H1 (cell line): ENCODE measurements around the gene CASKIN2.

ENCODE experiments used
- ATF2 ChIP-seq: IDR thresholded peaks from 2 replicates; pipeline ENCODE4 v1.6.1; 2012; ENCODE audit warnings: low read length, inconsistent platforms
- BRCA1 ChIP-seq: IDR thresholded peaks from 2 replicates; pipeline ENCODE4 v1.6.1; 2012; ENCODE audit warnings: low read depth, low read length, improper control_type of control experiment
- CBX8 ChIP-seq: fragments of 300-800, 300-1000 bp; sonication (generic); IDR thresholded peaks from 2 replicates; pipeline ENCODE4 v1.7.1; 2016; ENCODE audit warnings: low read depth, low read length, borderline replicate concordance
- CTCF ChIP-seq, 3 experiments: IDR thresholded peaks; 1 replicate in 2 of 3; 2 replicates in 1 of 3; pipeline versions ENCODE4 v1.5.1 to v1.6.1; 2011; ENCODE audit warnings: low read length in 3 of 3, mild to moderate bottlenecking in 3 of 3, inconsistent platforms in 2 of 3, low read depth in 1 of 3, moderate library complexity in 1 of 3; ENCODE audit not compliant: insufficient read depth in 1 of 3; ENCODE audit errors: control extremely low read depth in 1 of 3
- GABPA ChIP-seq: IDR thresholded peaks from 2 replicates; pipeline ENCODE4 v1.6.1; 2011; ENCODE audit warnings: mild to moderate bottlenecking, low read length, moderate library complexity, borderline replicate concordance; ENCODE audit not compliant: insufficient read depth
- HDAC2 ChIP-seq, 2 experiments: fragments of 300-600 bp in 1 of 2; sonication (generic) in 1 of 2; IDR thresholded peaks; 2 replicates each; pipeline ENCODE4 v1.6.1; 2011 to 2012; ENCODE audit warnings: low read depth in 2 of 2, low read length in 2 of 2, mild to moderate bottlenecking in 2 of 2, moderate library complexity in 2 of 2, borderline replicate concordance in 1 of 2, inconsistent platforms in 1 of 2
- NANOG ChIP-seq: IDR thresholded peaks from 2 replicates; pipeline ENCODE4 v1.6.1; 2011; ENCODE audit warnings: low read length, low read depth, mild to moderate bottlenecking, inconsistent platforms; ENCODE audit not compliant: insufficient read depth, poor library complexity, severe bottlenecking
- POLR2A ChIP-seq, 2 experiments: IDR thresholded peaks; 1 replicate in 1 of 2; 2 replicates in 1 of 2; pipeline ENCODE4 v1.6.1; 2011; ENCODE audit warnings: low read depth in 2 of 2, low read length in 2 of 2, mild to moderate bottlenecking in 2 of 2; ENCODE audit errors: control extremely low read depth in 1 of 2
- RAD21 ChIP-seq, 2 experiments: IDR thresholded peaks in 1 of 2; conservative IDR thresholded peaks in 1 of 2; 2 replicates each; pipeline ENCODE4 v1.6.1; 2011; ENCODE audit warnings: low read depth in 2 of 2, low read length in 2 of 2, improper control_type of control experiment in 1 of 2, inconsistent platforms in 1 of 2, mild to moderate bottlenecking in 1 of 2, moderate library complexity in 1 of 2
- RNF2 ChIP-seq: fragments of 200-900, 300-1000 bp; sonication (generic); IDR thresholded peaks from 2 replicates; pipeline ENCODE4 v1.7.1; 2016; ENCODE audit warnings: borderline replicate concordance, low read depth, mild to moderate bottlenecking, antibody characterized with exemption, low read length; ENCODE audit not compliant: poor library complexity, severe bottlenecking; ENCODE audit errors: missing control alignments
- SUZ12 ChIP-seq: fragments of 200-600 bp; sonication (generic); IDR thresholded peaks from 2 replicates; pipeline ENCODE4 v1.6.1; 2012; ENCODE audit warnings: mild to moderate bottlenecking, inconsistent platforms, low read length, moderate library complexity, mixed read lengths
- TAF1 ChIP-seq: IDR thresholded peaks from 2 replicates; pipeline ENCODE4 v1.6.1; 2011; ENCODE audit warnings: mild to moderate bottlenecking, low read depth, low read length

GRCh38 chr17:75490953-75491649, 24.2 kb downstream of the CASKIN2 start:
- TF ChIP-seq ATF2 = no peak
- TF ChIP-seq BRCA1 = no peak
- no peak for TF ChIP-seq CTCF (IDR thresholded peaks at IDR 0.05; ENCODE audit: control extremely low read depth in 1 of 3, insufficient read depth in 1 of 3, low read depth in 1 of 3, low read length in 3 of 3)
- no peak for TF ChIP-seq SUZ12
- TF ChIP-seq TAF1 = no peak
- no peak for TF ChIP-seq CBX8
- no peak for TF ChIP-seq POLR2A (IDR thresholded peaks at IDR 0.05; ENCODE audit: control extremely low read depth in 1 of 2, low read depth in 2 of 2, low read length in 2 of 2)
- no peak for TF ChIP-seq RAD21 (IDR thresholded peaks at IDR 0.05 in 1 of 2, conservative IDR thresholded peaks at IDR 0.05 in 1 of 2; ENCODE audit: low read depth in 2 of 2, low read length in 2 of 2)
- no peak for TF ChIP-seq RNF2
- no peak for TF ChIP-seq GABPA
- no peak for TF ChIP-seq NANOG
- TF ChIP-seq HDAC2 (IDR thresholded peaks at IDR 0.05; ENCODE audit: borderline replicate concordance in 1 of 2, low read depth in 2 of 2, low read length in 2 of 2) = no peak
